GM12874 (cell line): ENCODE measurements around the gene NFX1.

ENCODE experiments used
- CTCF ChIP-seq: IDR thresholded peaks from 2 replicates; pipeline ENCODE4 v1.5.1; 2011; ENCODE audit warnings: low read depth, mild to moderate bottlenecking, control low read depth, low read length, moderate library complexity; ENCODE audit not compliant: insufficient read depth

NFX1 gene

GRCh38 chr9:33309903-33310302 lies 19.6 kb downstream of the NFX1 start:
- no peak for TF ChIP-seq CTCF

- no peak for TF ChIP-seq CTCF
Measured at GRCh38 chr9:33310748-33311147, 20.4 kb downstream of the NFX1 start.

- no peak for TF ChIP-seq CTCF
Measured at GRCh38 chr9:33311953-33312352, 21.6 kb downstream of the NFX1 start.

- TF ChIP-seq CTCF: no peak
Measured at GRCh38 chr9:33315371-33315770, 25.1 kb downstream of the NFX1 start.

- no peak for TF ChIP-seq CTCF
Measured at GRCh38 chr9:33318225-33318624, 27.9 kb downstream of the NFX1 start.

GRCh38 chr9:33318781-33319180 lies 28.5 kb downstream of the NFX1 start:
- TF ChIP-seq CTCF: no peak

GRCh38 chr9:33320230-33320567 lies 29.9 kb downstream of the NFX1 start:
- TF ChIP-seq CTCF: no peak

- TF ChIP-seq CTCF: no peak
Measured at GRCh38 chr9:33320568-33321261, 30.4 kb downstream of the NFX1 start.
